ENCODE data around the gene RBM8A.

Gene RBM8A

DNA sequence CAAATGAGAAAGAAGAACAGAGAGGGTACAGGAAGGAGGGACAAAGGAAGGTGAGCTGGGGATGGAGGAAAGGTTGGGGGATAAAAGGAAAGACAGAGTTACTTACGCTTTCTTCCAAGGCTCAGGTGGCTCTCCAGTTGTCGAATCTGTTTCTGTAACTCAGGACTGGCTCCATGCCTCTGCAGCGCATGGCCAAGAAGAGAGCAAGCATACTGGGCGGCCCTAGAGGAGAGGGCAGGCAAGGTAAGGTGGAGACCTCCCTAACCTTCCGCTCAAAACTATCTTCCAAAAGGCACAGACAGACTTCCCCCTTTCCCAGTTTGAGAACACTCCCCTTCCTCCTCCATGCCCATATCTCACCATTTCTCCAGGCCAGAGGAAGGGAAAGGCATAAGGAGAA lies 9.7 kb downstream of the RBM8A start:
- H3K27ac ChIP-seq (ENCODE audit: low read depth, low read length, severe bottlenecking), result no peak overlapping the region
- H3K4me1 ChIP-seq (ENCODE audit: control insufficient read depth, insufficient read depth, low read length, poor library complexity, severe bottlenecking), result peaks cover 7% of the 10 kb centered on the region
- peaks cover 44% of the 10 kb centered on the region for H3K36me3 ChIP-seq (ENCODE audit: control insufficient read depth, insufficient read depth, low read length)
- WGBS, 2 experiments (ENCODE audit: insufficient coverage in 2 of 2), result 95 to 100% methylated on average over 2 to 3 of the region's 5 CpGs
- no peaks in the 10 kb centered on the region for H3K9me3 ChIP-seq (ENCODE audit: control insufficient read depth, low read length)
- peak overlapping the region; percentile 80 for H3K4me3 ChIP-seq (ENCODE audit: extremely low read depth, insufficient read depth, low read length, poor library complexity, severe bottlenecking)

DNA sequence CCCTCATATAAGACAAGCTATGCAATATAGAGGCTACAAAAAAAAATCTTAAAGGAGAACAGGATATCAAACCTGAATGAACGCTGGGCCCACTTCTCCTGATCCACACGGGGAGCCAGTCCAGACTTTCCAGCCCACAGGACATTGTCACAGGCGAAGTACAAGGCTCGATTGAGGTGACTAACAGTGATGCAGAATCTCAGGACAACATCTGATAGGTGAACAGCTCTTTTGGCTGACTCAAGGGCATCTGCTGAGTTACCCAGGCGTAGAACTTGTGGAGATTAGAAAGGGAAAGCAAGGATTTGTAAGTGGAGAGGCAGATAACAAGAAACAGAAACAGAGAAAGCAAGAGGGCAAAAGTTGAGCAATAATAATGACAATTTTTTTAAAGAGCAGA lies 10.5 kb downstream of the RBM8A start:
- Histone ChIP-seq H3K4me1 (ENCODE audit: control insufficient read depth, insufficient read depth, low read length, poor library complexity, severe bottlenecking) (peaks cover 7% of the 10 kb centered on the region), H3K4me3 (ENCODE audit: extremely low read depth, insufficient read depth, low read length, poor library complexity, severe bottlenecking) (no peak overlapping the region), H3K27ac (ENCODE audit: low read depth, low read length, severe bottlenecking) (no peak overlapping the region), H3K36me3 (ENCODE audit: control insufficient read depth, insufficient read depth, low read length) (peaks cover 43% of the 10 kb centered on the region), H3K9me3 (ENCODE audit: control insufficient read depth, low read length) (no peaks in the 10 kb centered on the region)
- 88 to 95% methylated on average over 5 of the region's 5 CpGs for WGBS, 2 experiments (ENCODE audit: insufficient coverage in 2 of 2)

DNA sequence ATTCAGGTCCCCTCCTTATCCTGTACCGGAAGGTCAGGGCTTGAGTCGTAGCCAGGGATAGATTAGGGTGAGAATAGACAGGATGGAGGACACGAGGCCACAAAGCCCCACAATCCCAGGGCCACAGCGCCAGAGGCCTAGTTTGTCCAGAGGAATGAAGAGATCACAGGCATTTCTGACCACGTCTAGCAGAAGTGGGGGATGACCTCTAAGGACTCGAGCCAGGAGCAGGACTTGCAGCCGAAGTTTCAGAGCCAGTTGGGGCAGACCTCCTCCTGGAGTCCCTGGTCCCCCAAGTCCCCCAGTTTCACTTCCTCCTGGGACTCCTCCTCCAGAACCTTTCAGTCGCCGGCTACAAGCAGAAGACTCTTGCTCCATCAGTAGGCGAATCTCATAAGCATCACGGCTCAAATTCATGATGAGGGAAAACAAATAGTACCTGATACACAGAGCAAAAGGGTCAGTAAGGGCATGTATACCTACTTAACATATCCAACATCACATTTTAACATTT lies 15.1 kb downstream of the RBM8A start:
- H3K36me3 ChIP-seq (ENCODE audit: control insufficient read depth, insufficient read depth, low read length), result peaks cover 46% of the 10 kb centered on the region
- H3K4me1 ChIP-seq (ENCODE audit: control insufficient read depth, insufficient read depth, low read length, poor library complexity, severe bottlenecking), result peaks cover 8% of the 10 kb centered on the region
- no peaks in the 10 kb centered on the region for H3K9me3 ChIP-seq (ENCODE audit: control insufficient read depth, low read length)
- WGBS, 2 experiments (ENCODE audit: insufficient coverage in 2 of 2), result 88 to 91% methylated on average over 9 to 11 of the region's 11 CpGs
- H3K4me3 ChIP-seq (ENCODE audit: extremely low read depth, insufficient read depth, low read length, poor library complexity, severe bottlenecking), result no peak overlapping the region
- no peak overlapping the region for H3K27ac ChIP-seq (ENCODE audit: low read depth, low read length, severe bottlenecking)

DNA sequence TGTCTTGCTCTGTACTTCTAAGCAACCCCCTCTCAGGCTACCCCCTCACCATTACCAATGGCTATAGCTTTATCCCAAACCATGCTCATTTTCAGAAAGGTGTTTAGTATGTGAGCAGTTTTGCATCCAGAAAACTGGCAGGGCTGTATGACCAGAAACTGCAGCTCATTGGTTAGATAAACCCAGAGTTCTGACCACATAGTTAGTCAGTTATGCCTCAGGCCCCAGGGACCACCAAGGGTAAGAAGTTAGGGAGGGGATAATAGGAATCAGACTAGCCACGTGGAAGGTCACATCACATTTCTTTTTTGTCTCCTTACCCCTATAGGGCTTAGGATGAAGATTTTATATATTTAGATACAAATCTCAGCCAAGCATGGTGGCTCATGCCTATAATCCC lies 18.6 kb downstream of the RBM8A start:
- WGBS, 2 experiments (ENCODE audit: insufficient coverage in 2 of 2), result no CpG with 5 or more reads among the region's 1 CpG
- Histone ChIP-seq H3K9me3 (ENCODE audit: control insufficient read depth, low read length) (no peaks in the 10 kb centered on the region), H3K36me3 (ENCODE audit: control insufficient read depth, insufficient read depth, low read length) (peaks cover 20% of the 10 kb centered on the region), H3K4me1 (ENCODE audit: control insufficient read depth, insufficient read depth, low read length, poor library complexity, severe bottlenecking) (peaks cover 8% of the 10 kb centered on the region), H3K27ac (ENCODE audit: low read depth, low read length, severe bottlenecking) (no peak overlapping the region), H3K4me3 (ENCODE audit: extremely low read depth, insufficient read depth, low read length, poor library complexity, severe bottlenecking) (no peak overlapping the region)

DNA sequence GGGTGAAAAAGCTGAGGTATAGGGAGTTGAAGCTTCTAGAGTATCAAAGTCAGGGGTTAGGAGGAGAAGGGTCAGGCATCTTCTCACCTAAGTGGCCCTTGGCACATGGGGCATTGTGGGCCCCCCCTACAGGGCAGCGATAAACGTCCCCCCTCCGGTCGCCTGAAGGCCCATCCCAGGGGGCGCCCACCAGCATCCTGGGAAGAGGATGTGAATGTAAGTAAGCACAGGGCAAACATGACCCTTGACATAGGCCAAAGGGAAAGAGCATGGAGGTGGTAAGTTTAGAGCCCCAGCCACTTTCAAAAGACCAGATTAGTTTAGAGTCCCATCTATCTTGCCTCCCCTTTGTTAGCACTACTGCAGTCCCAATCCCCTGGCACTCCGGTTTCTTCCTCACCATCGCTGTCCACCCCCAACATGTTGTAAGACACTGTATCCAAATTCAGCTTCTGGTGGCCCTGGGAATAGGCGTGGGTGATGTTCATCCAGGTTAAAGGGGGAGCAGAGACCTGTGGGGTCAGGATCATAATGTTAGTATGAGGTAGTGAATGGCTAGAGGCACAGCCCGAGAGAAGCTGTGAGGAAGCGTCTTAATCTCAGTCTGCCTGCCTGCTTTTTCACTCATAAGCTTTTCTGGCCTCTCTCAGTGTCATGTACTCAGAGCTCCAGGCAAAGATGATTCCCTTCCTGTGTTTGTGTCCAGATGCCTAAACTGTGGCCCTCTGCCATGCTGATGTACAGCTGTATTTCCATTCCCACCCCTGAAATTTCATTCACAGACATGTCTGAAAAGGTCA lies 20.1 kb downstream of the RBM8A start:
- WGBS, 2 experiments (ENCODE audit: insufficient coverage in 2 of 2), result 92 to 97% methylated on average over 2 to 5 of the region's 10 CpGs
- H3K36me3 ChIP-seq (ENCODE audit: control insufficient read depth, insufficient read depth, low read length), result peaks cover 16% of the 10 kb centered on the region
- no peak overlapping the region for H3K27ac ChIP-seq (ENCODE audit: low read depth, low read length, severe bottlenecking)
- no peaks in the 10 kb centered on the region for H3K9me3 ChIP-seq (ENCODE audit: control insufficient read depth, low read length)
- H3K4me1 ChIP-seq (ENCODE audit: control insufficient read depth, insufficient read depth, low read length, poor library complexity, severe bottlenecking), result peaks cover 8% of the 10 kb centered on the region
- H3K4me3 ChIP-seq (ENCODE audit: extremely low read depth, insufficient read depth, low read length, poor library complexity, severe bottlenecking), result no peak overlapping the region

DNA sequence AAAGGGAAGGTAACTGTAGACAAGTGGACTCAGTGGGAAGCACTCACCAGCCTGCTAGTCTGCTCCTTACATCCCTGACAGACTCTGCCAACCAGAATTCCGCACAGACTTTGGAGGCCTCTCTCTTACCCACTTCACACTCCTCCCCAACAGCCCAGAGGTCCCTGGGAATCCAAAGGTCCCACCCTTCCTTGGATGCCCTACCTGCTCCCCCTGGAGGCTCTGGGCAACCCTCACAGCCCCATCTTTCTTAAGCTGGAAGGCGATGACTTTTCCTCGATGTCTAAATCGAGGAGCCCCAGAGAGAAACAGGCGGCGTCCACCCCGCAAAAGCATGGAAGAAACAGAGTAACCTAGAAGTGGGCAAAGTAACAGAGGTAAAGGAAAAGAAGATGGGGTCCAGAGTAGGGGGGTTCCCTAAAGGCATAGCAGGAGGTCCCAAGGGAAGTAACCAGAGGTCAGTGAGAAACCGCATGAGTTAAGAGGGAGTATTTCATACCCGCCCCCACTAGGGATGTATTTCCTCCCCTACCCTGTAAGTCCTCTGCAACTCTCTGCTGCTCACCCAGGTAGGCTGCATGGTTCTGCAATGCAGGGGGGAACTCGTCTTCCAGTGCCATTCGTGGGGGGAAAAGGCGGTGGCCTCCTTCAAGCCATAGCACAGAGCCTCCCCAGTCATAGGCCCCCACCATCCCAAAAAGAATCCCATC lies 25.8 kb downstream of the RBM8A start:
- H3K4me1 ChIP-seq (ENCODE audit: control insufficient read depth, insufficient read depth, low read length, poor library complexity, severe bottlenecking), result no peaks in the 10 kb centered on the region

DNA sequence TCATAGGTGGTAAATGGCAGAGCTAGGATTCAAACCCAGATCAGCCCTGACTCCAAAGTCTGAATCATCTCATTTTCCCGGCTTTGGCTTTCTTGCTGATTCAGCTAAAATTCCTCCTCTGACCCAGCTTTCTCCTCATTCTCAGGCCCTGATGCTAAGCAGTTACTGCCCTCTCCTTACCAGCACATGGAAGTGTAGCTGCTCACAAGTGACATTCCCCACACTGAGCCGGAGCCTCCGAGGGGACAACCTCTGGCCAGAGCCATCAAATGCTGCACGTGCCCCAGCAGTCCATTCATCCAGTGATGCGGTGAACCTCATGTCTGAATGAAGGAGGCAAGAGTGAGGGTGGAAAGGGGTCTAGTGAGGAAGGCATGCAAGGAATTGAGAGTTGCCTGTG lies 28.5 kb downstream of the RBM8A start:
- H3K27ac ChIP-seq (ENCODE audit: low read depth, low read length, severe bottlenecking), result no peak overlapping the region
- no peaks in the 10 kb centered on the region for H3K36me3 ChIP-seq (ENCODE audit: control insufficient read depth, insufficient read depth, low read length)
- 86 to 90% methylated on average over 4 to 5 of the region's 5 CpGs for WGBS, 2 experiments (ENCODE audit: insufficient coverage in 2 of 2)
- H3K4me3 ChIP-seq (ENCODE audit: extremely low read depth, insufficient read depth, low read length, poor library complexity, severe bottlenecking), result no peak overlapping the region
- H3K9me3 ChIP-seq (ENCODE audit: control insufficient read depth, low read length), result no peaks in the 10 kb centered on the region
- no peaks in the 10 kb centered on the region for H3K4me1 ChIP-seq (ENCODE audit: control insufficient read depth, insufficient read depth, low read length, poor library complexity, severe bottlenecking)

More for the DNA sequence above, 25.8 kb downstream of the RBM8A start:
- Histone ChIP-seq H3K9me3 (ENCODE audit: control insufficient read depth, low read length) (no peaks in the 10 kb centered on the region), H3K27ac (ENCODE audit: low read depth, low read length, severe bottlenecking) (no peak overlapping the region), H3K4me3 (ENCODE audit: extremely low read depth, insufficient read depth, low read length, poor library complexity, severe bottlenecking) (no peak overlapping the region), H3K36me3 (ENCODE audit: control insufficient read depth, insufficient read depth, low read length) (no peaks in the 10 kb centered on the region)
- WGBS, 2 experiments (ENCODE audit: insufficient coverage in 2 of 2), result 93% methylated on average over 4 to 8 of the region's 12 CpGs

DNA sequence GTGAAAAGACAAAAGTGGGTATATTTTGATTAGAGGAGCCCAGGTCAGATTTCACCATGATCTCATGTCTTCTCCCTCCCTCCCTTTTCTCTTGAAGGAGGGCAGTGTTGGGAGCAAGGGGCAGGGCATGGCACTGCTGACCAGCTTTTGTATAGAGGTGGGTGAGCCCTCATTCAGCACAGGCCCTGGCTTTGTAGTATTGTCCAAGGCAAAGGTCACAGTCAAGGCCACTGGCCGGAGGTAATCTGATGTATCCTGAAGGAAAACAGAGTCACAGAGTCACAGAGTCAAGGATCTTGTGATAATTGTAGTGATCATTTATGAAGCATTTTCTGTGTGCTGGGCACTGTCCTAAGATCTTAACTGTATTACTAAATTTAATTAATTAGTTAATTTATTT lies 29.3 kb downstream of the RBM8A start:
- no peak overlapping the region for H3K4me3 ChIP-seq (ENCODE audit: extremely low read depth, insufficient read depth, low read length, poor library complexity, severe bottlenecking)
- H3K36me3 ChIP-seq (ENCODE audit: control insufficient read depth, insufficient read depth, low read length), result no peaks in the 10 kb centered on the region
- WGBS, 2 experiments (ENCODE audit: insufficient coverage in 2 of 2), result 67 to 90% methylated on average over 1 of the region's 1 CpG
- peaks cover 3% of the 10 kb centered on the region for H3K4me1 ChIP-seq (ENCODE audit: control insufficient read depth, insufficient read depth, low read length, poor library complexity, severe bottlenecking)
- no peak overlapping the region for H3K27ac ChIP-seq (ENCODE audit: low read depth, low read length, severe bottlenecking)
- no peaks in the 10 kb centered on the region for H3K9me3 ChIP-seq (ENCODE audit: control insufficient read depth, low read length)

DNA sequence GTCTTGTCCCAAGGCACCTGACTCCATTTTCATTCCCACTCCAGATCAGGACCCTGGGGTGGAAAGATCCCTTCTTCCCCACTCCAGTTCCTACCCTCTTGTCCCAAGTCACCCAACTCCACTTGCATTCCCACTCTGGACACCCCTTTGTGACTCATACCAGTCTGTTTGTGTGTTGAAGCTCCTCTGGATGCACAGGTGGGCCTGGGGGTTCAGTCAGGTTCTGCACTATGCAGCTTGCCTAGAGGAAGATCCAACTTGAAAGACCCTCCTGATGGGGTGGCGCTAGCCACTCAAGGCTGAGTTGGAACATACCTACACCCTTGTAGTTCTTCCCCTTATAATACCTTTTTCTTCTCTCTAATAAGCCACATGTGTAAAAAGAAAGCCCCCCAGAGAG lies 31.8 kb downstream of the RBM8A start:
- 100% methylated on average over 1 of the region's 1 CpG; no CpG with 5 or more reads in 1 of the 2 experiments for WGBS, 2 experiments (ENCODE audit: insufficient coverage in 2 of 2)
- no peak overlapping the region for H3K27ac ChIP-seq (ENCODE audit: low read depth, low read length, severe bottlenecking)
- peaks cover 24% of the 10 kb centered on the region for H3K4me1 ChIP-seq (ENCODE audit: control insufficient read depth, insufficient read depth, low read length, poor library complexity, severe bottlenecking)
- H3K4me3 ChIP-seq (ENCODE audit: extremely low read depth, insufficient read depth, low read length, poor library complexity, severe bottlenecking), result no peak overlapping the region
- no peaks in the 10 kb centered on the region for H3K36me3 ChIP-seq (ENCODE audit: control insufficient read depth, insufficient read depth, low read length)
- H3K9me3 ChIP-seq (ENCODE audit: control insufficient read depth, low read length), result no peaks in the 10 kb centered on the region

DNA sequence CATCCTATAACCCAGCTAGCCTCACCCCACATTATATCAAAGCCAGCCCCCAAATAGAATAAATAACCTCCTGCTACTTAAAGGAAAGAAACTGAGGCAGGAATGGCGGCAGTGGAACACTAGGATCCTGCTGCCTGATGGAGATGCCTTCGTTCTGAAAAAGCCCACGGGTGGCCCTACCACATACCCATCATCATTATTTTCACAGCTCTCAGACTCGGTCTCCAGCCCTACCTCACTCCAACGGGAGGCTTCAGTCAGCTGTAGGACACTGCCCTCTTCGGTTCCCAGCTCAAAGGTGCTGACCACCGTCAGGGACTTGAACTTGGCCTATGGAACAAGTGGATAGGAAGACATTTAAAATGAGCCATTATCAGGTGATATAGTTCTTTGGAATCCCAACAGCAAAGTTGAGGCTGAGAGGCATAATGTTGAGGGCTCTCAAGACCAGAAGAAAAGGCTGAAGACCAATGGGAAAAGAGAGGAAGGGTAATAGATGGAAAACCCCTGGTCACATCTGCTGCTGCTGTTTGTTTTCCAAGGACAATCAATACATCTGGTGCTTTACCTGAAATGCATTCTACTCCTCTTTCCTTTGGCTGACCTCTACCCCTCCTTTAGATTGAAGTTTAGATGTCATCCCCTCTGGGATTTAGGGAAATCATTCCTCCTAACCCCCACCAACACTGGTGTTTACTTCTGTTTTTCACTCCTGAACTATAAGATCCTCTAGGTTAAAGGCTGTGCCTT lies 33.8 kb downstream of the RBM8A start:
- H3K9me3 ChIP-seq (ENCODE audit: control insufficient read depth, low read length), result no peaks in the 10 kb centered on the region

More for the DNA sequence above, 33.8 kb downstream of the RBM8A start:
- no peak overlapping the region for H3K27ac ChIP-seq (ENCODE audit: low read depth, low read length, severe bottlenecking)
- peaks cover 25% of the 10 kb centered on the region for H3K4me1 ChIP-seq (ENCODE audit: control insufficient read depth, insufficient read depth, low read length, poor library complexity, severe bottlenecking)
- no peak overlapping the region for H3K4me3 ChIP-seq (ENCODE audit: extremely low read depth, insufficient read depth, low read length, poor library complexity, severe bottlenecking)
- no peaks in the 10 kb centered on the region for H3K36me3 ChIP-seq (ENCODE audit: control insufficient read depth, insufficient read depth, low read length)
- 89 to 90% methylated on average over 2 to 3 of the region's 7 CpGs for WGBS, 2 experiments (ENCODE audit: insufficient coverage in 2 of 2)
